Measurements from ENCODE around the gene DHX58. TPM values are rescaled to one million over a fixed set of nuclear protein-coding genes. Genes with fewer than 3 reads are reported as not detected.

DHX58 gene
- total RNA-seq, 4 donors from 2014 or later: 12.9 to 21.3 (median 16.2) TPM

DNA sequence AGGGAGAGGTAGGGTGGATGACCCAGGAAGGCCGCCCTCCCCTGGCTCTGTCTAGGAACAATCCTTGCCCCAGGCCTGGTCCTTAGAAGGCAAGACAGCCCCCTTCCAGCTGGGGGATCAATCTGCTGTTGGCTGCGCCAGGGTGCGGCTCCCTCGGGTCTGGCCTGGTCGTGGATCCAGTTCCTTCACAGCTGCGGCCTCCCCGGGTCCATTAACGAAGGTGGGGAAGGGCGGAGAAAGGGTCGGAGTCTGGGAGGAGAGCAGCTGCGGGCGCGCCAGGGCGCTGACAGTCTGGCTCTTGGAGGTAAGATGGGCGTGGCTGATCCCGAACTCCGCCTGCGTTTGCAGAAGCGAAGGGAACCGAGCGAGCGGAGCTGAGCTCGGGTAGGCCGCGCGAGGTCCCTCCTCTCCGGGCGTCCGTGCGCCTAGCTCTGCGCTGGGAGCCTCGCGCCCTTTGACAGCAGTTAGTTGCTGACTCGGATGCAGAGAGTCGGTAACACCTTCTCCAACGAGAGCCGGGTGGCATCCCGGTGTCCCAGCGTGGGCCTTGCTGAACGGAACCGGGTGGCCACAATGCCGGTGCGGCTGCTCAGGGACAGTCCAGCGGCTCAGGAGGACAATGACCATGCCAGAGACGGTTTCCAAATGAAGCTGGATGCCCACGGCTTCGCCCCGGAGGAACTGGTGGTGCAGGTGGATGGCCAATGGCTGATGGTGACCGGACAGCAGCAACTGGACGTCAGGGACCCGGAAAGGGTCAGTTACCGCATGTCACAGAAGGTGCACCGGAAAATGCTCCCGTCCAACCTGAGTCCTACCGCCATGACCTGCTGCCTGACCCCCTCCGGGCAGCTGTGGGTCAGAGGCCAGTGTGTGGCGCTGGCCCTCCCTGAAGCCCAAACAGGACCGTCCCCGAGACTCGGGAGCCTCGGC, 10.1 kb upstream of the DHX58 start, which contains the start of gene HSPB9:
HSPB9 (plus strand) TSS at position 434 of the 933 bp plus-strand sequence; CDS start at position 481, 47 bp downstream.
- H3K4me1 ChIP-seq: peaks cover 0 to 9% of the 10 kb centered on the region in 2 donors
- H3K27ac ChIP-seq: peak within 1 kb of the TSS; percentile 22 to 77
- peak within 1 kb of the TSS in 1 of 2 donors; percentile 1 for H3K4me3 ChIP-seq
- intact Hi-C loops (cut with DNase I; ENCODE audit: low total_unique reads): no loop called here
- peak in 1 of 2 donors; percentile 69 for DNase-seq
- no peaks in the 10 kb centered on the region for H3K27me3 ChIP-seq
- TF ChIP-seq, protein P1, sequence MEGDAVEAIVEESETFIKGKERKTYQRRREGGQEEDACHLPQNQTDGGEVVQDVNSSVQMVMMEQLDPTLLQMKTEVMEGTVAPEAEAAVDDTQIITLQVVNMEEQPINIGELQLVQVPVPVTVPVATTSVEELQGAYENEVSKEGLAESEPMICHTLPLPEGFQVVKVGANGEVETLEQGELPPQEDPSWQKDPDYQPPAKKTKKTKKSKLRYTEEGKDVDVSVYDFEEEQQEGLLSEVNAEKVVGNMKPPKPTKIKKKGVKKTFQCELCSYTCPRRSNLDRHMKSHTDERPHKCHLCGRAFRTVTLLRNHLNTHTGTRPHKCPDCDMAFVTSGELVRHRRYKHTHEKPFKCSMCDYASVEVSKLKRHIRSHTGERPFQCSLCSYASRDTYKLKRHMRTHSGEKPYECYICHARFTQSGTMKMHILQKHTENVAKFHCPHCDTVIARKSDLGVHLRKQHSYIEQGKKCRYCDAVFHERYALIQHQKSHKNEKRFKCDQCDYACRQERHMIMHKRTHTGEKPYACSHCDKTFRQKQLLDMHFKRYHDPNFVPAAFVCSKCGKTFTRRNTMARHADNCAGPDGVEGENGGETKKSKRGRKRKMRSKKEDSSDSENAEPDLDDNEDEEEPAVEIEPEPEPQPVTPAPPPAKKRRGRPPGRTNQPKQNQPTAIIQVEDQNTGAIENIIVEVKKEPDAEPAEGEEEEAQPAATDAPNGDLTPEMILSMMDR (IDR thresholded peaks at IDR 0.05): no peak
- no peak for TF ChIP-seq POLR2A (IDR thresholded peaks at IDR 0.05)
- H3K36me3 ChIP-seq: no peaks in the 10 kb centered on the region
- H3K9me3 ChIP-seq: no peaks in the 10 kb centered on the region

- intact Hi-C loops (cut with DNase I; ENCODE audit: low total_unique reads): no loop called here
- Histone ChIP-seq H3K9me3 (no peaks in the 10 kb centered on the region), H3K27me3 (no peaks in the 10 kb centered on the region), H3K36me3 (no peaks in the 10 kb centered on the region), H3K27ac (peak within 1 kb of the TSS; percentile 67 to 77), H3K4me1 (peaks cover 0 to 9% of the 10 kb centered on the region in 2 donors), H3K4me3 (peak within 1 kb of the TSS; percentile 86 to 90)
- TF ChIP-seq, protein P1 (IDR thresholded peaks at IDR 0.05): no peak
- TF ChIP-seq POLR2A (IDR thresholded peaks at IDR 0.05): peak in 1 of 2 donors; percentile 40
- DNase-seq: peak; percentile 76 to 87
Observed at GRCh38 chr17:42120770-42121769, 8.6 kb upstream of the DHX58 start, which contains the start of gene KAT2A. Gene KAT2A, minus strand, starts transcription at chr17:42121367. Its CDS starts 63 bp downstream, at chr17:42121304.

GRCh38 chr17:42120161-42120769, 7.8 kb upstream of the DHX58 start:
- H3K4me1 ChIP-seq: peaks cover 0 to 9% of the 10 kb centered on the region in 2 donors
- no peaks in the 10 kb centered on the region for H3K27me3 ChIP-seq

DNA sequence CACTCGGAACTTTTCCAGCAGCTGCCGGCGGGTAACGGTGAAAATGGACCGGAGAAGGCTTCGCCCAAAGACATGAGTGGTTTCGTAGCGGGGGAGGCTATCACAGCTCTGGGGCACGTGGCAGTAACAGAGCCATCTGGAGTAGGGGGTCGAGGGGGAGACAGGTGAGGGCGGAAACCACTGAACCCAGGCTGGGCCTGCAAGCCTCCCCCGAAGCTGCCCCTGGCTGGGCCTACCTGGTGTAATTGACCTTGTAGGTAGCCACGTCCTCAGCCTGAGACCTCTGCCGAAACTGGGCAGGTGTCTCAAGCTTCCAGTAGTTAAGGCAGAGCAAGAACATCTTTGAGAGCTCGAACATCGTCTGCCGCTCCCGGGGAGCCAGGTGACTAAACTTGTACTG, 6.8 kb upstream of the DHX58 start:
- Histone ChIP-seq H3K4me1 (peaks cover 0 to 9% of the 10 kb centered on the region in 2 donors), H3K36me3 (no peaks in the 10 kb centered on the region)
- DNase-seq: no peak

More at GRCh38 chr17:42120161-42120769, 7.8 kb upstream of the DHX58 start:
- Histone ChIP-seq H3K9me3 (no peaks in the 10 kb centered on the region), H3K4me3 (peak overlapping the region; percentile 86 to 90), H3K36me3 (no peaks in the 10 kb centered on the region), H3K27ac (no peak overlapping the region)
- TF ChIP-seq, protein P1 (IDR thresholded peaks at IDR 0.05): no peak
- no peak for TF ChIP-seq POLR2A (IDR thresholded peaks at IDR 0.05)
- intact Hi-C loops (cut with DNase I; ENCODE audit: low total_unique reads): no loop called here
- no peak for DNase-seq

More for the DNA sequence above, 6.8 kb upstream of the DHX58 start:
- intact Hi-C loops (cut with DNase I; ENCODE audit: low total_unique reads): loop anchor here (5.0 to 10.0 kb wide), 3 partner anchors 52 to 154 kb away; partner anchors contain the start of gene CNP
- H3K4me3 ChIP-seq: no peak overlapping the region
- H3K27me3 ChIP-seq: no peaks in the 10 kb centered on the region
- no peaks in the 10 kb centered on the region for H3K9me3 ChIP-seq
- H3K27ac ChIP-seq: no peak overlapping the region
- TF ChIP-seq, protein P1 (IDR thresholded peaks at IDR 0.05): no peak
- TF ChIP-seq POLR2A (IDR thresholded peaks at IDR 0.05): no peak

Measured in uterus (tissue), 4 donors.